Liver (tissue), 3 donors: ENCODE data around the gene TSN.

Experiments
- JUND ChIP-seq, 2 donors: IDR thresholded peaks; 2 replicates each; pipeline ENCODE4 v1.6.1; 2016; ENCODE audit warnings: antibody characterized with exemption in 2 of 2
- TAF1 ChIP-seq: conservative IDR thresholded peaks from 2 replicates; pipeline ENCODE4 v1.6.1; 2016; ENCODE audit warnings: antibody characterized with exemption, mild to moderate bottlenecking
- TF ChIP-seq, protein P1 (sequence below): fragments of 150-350 bp; IDR thresholded peaks from 2 replicates; pipeline ENCODE4 v1.5.1; 2017; ENCODE audit warnings: improper control_type of control experiment, low read depth, low read length; ENCODE audit not compliant: missing input control
- TF ChIP-seq, protein P2 (sequence below): IDR thresholded peaks from 2 replicates; pipeline ENCODE4 v1.6.1; 2016; ENCODE audit warnings: antibody characterized with exemption
- donor health status: healthy.
- donor health status: healthy.

DNA sequence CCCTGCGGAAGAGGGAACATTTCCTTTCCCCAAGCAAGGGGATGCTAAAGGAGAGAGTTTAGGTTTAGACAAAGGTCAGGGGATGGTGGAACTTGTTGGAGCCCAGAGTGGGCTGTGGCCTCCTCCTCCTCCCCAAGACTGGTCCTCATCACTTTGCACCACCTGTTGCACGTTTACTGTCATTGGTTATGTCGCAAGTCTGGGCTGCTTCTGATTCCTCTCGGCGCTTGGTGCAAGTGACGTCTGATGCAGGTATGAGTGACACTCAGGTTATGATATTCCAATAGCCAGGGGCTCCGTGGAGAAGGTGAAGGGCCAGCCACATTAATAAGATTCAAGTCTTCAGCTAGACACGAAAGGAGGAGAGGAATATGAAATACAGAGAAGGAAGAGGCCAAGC is 59.8 kb downstream of the TSN start:
- TF ChIP-seq, protein P1, sequence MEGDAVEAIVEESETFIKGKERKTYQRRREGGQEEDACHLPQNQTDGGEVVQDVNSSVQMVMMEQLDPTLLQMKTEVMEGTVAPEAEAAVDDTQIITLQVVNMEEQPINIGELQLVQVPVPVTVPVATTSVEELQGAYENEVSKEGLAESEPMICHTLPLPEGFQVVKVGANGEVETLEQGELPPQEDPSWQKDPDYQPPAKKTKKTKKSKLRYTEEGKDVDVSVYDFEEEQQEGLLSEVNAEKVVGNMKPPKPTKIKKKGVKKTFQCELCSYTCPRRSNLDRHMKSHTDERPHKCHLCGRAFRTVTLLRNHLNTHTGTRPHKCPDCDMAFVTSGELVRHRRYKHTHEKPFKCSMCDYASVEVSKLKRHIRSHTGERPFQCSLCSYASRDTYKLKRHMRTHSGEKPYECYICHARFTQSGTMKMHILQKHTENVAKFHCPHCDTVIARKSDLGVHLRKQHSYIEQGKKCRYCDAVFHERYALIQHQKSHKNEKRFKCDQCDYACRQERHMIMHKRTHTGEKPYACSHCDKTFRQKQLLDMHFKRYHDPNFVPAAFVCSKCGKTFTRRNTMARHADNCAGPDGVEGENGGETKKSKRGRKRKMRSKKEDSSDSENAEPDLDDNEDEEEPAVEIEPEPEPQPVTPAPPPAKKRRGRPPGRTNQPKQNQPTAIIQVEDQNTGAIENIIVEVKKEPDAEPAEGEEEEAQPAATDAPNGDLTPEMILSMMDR, result no peak
- TF ChIP-seq TAF1, result no peak
- TF ChIP-seq, protein P2, sequence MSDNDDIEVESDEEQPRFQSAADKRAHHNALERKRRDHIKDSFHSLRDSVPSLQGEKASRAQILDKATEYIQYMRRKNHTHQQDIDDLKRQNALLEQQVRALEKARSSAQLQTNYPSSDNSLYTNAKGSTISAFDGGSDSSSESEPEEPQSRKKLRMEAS, result no peak
- no peak for TF ChIP-seq JUND (IDR thresholded peaks at IDR 0.05)
